LNCAP (cell line): ENCODE data around the gene CCDC186.

Experiments used
- TF ChIP-seq, protein P1 (sequence below): fragments of 450-650 bp; IDR thresholded peaks from 2 replicates; pipeline ENCODE4 v1.5.1; 2017; ENCODE audit warnings: mild to moderate bottlenecking

CCDC186 gene

GRCh38 chr10:114087655-114088054 lies 86.3 kb downstream of the CCDC186 start:
- TF ChIP-seq, protein P1, sequence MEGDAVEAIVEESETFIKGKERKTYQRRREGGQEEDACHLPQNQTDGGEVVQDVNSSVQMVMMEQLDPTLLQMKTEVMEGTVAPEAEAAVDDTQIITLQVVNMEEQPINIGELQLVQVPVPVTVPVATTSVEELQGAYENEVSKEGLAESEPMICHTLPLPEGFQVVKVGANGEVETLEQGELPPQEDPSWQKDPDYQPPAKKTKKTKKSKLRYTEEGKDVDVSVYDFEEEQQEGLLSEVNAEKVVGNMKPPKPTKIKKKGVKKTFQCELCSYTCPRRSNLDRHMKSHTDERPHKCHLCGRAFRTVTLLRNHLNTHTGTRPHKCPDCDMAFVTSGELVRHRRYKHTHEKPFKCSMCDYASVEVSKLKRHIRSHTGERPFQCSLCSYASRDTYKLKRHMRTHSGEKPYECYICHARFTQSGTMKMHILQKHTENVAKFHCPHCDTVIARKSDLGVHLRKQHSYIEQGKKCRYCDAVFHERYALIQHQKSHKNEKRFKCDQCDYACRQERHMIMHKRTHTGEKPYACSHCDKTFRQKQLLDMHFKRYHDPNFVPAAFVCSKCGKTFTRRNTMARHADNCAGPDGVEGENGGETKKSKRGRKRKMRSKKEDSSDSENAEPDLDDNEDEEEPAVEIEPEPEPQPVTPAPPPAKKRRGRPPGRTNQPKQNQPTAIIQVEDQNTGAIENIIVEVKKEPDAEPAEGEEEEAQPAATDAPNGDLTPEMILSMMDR: no peak

DNA sequence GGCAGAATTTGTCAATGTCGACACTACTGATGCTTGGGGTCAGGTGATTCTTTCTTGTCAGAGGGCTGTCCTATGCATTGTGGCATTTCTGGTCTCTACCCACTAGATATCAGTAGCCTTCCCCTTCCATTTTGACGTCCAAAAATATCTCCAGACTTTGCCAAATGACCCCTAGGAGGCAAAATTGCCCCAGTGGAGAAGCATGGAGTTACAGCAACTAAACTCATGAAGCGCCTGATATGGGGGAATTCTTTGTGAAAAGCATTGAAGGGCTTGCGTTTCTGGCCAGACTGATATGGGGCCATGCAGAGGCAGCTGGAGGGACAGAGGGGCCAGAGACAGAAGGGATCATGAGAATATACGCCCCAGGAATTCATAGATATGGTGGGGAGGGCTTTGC lies 86.7 kb downstream of the CCDC186 start:
- TF ChIP-seq, protein P1: no peak

DNA sequence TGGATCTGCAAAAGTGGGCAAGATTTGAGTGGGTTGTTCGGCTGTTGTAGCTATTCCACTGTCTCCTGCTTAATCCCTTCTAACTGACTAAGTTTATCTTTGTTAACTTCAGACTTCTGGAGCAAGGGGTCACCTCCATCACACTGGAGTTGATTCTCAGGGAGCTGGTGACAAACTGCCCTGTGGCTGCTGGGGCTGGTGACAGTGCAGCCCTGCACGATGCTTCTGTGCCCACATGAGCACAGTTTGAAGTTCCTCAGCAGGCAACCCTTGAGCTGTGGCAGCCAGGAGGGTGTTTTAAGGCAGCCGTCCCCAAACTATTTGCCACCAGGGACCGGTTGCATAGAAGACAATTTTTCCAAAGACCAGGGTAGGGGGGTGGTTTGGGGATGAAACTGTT lies 89.8 kb downstream of the CCDC186 start:
- TF ChIP-seq, protein P1: no peak

GRCh38 chr10:114083040-114083439 lies 91.0 kb downstream of the CCDC186 start:
- TF ChIP-seq, protein P1: no peak

GRCh38 chr10:114081911-114082583 lies 92.0 kb downstream of the CCDC186 start:
- TF ChIP-seq, protein P1: no peak

DNA sequence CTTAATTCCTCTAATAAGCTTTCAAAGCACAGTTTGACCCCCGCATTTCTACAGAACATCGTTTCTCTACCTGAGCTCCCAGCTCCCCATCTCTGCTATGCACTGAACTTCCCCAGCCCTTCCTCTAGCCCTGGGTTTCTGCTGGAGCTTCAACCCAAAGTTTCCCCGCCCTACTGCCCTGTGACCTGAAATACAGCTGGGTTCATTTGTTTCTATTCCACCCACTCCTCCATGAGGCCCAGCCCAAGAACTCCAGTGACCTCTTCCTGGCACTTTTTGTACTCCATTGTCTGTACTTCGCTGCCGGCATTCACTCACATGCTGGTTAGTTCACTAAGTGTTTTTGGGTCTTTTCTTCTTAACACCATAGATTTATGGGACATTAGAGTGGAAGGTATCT lies 94.6 kb downstream of the CCDC186 start:
- TF ChIP-seq, protein P1: no peak

- TF ChIP-seq, protein P1: no peak
Measured at GRCh38 chr10:114078346-114078745, 95.7 kb downstream of the CCDC186 start.

- TF ChIP-seq, protein P1: no peak
Measured at GRCh38 chr10:114077815-114078219, 96.2 kb downstream of the CCDC186 start.
